ENCODE measurements around the gene IQSEC3.

- TF ChIP-seq CTCF (IDR thresholded peaks at IDR 0.05; ENCODE audit: low read length) (no peak), EZH2 (optimal IDR thresholded peaks at IDR 0.05; ENCODE audit: low read depth, low read length) (no peak), EZH2phosphoT487 (IDR thresholded peaks at IDR 0.05; ENCODE audit: low read length) (no peak)
Measured at GRCh38 chr12:56683-57346, 9.8 kb upstream of the IQSEC3 start.
